ENCODE data around the gene SLC1A5.

SLC1A5 gene

DNA sequence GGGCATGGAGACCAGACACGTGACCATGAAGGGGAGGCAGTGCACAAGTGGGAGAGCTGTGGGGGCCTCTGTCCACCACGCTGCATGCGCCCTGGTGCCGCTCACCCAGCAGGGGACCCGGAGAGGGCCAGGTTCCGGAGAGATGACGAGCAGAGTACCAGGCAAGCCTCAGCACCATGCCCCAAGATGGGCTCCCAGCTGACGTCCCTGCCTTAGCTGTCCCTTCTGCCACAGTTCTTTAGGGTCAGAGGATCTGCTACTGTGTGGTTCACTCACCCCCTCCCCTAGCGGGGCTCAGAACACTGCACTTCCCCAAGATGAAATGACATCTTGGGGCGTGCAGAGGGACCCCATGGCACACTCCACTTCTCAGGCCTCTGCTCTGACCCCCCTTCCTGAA, 61.8 kb downstream of the SLC1A5 start:
- DNase-seq = no peak

DNA sequence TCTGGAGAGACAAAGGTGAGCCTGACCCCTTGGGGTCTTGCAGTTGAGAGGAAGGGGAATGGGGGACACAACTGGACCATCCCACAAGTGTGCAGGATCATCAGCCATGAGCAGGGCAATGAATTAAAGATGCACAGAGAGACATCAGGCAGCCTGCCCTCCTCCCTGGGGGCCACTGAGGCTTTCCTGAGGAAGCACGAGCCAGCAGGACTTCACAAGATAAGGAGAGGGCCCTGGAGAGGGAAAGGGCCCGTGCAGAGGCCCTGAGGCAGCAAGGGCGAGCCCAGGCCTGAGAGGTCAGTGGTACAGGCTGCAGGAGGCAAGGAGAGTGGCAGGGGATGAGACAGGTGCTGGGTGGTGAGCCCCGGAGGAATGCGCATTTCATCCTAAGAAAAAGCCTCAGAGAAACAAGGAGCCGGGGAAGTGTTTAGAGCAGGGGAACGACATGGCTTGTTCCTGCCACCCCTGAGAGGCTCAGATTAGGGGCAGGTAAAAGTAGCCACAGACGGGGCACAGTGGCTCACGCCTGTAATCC, 62.5 kb downstream of the SLC1A5 start:
- no peak for DNase-seq

DNA sequence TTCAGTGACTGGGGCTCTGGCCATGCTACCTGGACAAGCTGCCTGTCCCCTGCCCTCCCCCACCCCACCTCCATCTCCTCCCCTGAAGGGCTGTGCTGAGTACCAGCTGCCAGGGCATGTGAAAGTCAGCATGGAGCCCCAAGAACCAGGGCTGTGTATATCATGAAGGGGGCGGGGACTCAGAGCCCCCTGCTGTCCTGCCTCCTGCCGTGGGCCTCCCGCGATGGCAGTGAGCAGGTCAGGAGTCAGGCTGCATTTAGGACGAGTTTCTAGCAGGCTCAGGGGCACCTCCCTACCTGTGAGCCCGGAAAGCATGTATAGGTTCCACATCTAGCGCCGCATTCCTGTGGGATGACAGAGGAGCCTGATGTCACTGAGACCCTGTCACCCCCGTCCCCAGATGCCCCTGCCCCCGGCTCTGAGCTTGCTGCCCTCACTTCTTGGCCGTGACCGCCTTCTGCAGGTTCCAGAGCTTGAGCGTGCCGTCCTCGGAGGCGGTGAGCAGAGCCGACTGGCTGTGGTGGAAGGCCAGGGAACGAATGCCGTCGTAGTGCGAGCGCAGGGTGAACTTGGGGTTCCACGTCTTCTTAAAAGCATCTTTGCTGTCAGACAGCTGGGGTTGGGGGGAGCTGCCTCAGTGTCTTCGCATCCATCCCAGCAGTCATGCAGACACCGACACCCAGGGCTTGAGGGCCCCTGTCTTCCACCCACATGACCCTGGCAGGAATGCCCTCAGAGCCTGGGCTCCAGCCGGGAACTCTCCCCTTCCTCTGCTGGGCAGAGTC, 63.2 kb downstream of the SLC1A5 start:
- DNase-seq = no peak

All from amygdala (tissue), 56 donors.